ENCODE measurements around the gene LIG4. TPM values are rescaled to one million over a fixed set of nuclear protein-coding genes. Genes with fewer than 3 reads are reported as not detected.
A peak's percentile ranks its signal among the peaks of the same experiment; 100 is the strongest.

The LIG4 gene
- total RNA-seq, 1 experiment from 2014 or later: 9.6 TPM

GRCh38 chr13:108226184-108226583, 10.8 kb upstream of the LIG4 start:
- Mint-ChIP-seq H3K9me3 (ENCODE audit: unreplicated experiment) (no peaks in the 10 kb centered on the region), H3K27ac (ENCODE audit: unreplicated experiment) (peak overlapping the region; percentile 31), H3K4me1 (ENCODE audit: low read depth, unreplicated experiment) (peaks cover 28% of the 10 kb centered on the region), H3K27me3 (ENCODE audit: insufficient read depth, unreplicated experiment) (no peaks in the 10 kb centered on the region), H3K36me3 (ENCODE audit: insufficient read depth, unreplicated experiment) (peaks cover 13% of the 10 kb centered on the region), H3K4me3 (ENCODE audit: unreplicated experiment) (peak overlapping the region; percentile 7)
- peak in 1 of 2 experiments; percentile 50 for DNase-seq
- CTCF ChIA-PET: no interaction called here
- TF ChIP-seq CTCF (IDR thresholded peaks at IDR 0.05; ENCODE audit: insufficient read depth in 1 of 2, low read depth in 1 of 2, low read length in 1 of 2, severe bottlenecking in 1 of 2, unreplicated experiment in 1 of 2): no peak
- BruUV-seq (replicated peaks): no TSS peak
- Histone ChIP-seq H3K4me1 (peaks cover 28% of the 10 kb centered on the region), H3K4me3 (ENCODE audit: low read depth, low read length) (no peak overlapping the region), H3K9me3 (no peaks in the 10 kb centered on the region), H3K27me3 (replicated peaks; ENCODE audit: control insufficient read depth, insufficient read depth, low read length) (no peaks in the 10 kb centered on the region), H3K36me3 (ENCODE audit: control insufficient read depth, insufficient read depth, low read length) (no peaks in the 10 kb centered on the region)
- POLR2A ChIA-PET: interaction anchor here (1.2 kb wide), 1 partner anchor 72 kb away, joined by 3 read pairs; no protein-coding TSS in a partner anchor
- intact Hi-C loops (cut with micrococcal nuclease; ENCODE audit: unreplicated experiment): loop anchor here (1.0 to 10.0 kb wide), 6 partner anchors 8 to 1021 kb away; partner anchors contain the start of gene ABHD13

GRCh38 chr13:108225440-108225839, 10.1 kb upstream of the LIG4 start:
- H3K4me3 ChIP-seq (ENCODE audit: low read depth, low read length): no peak overlapping the region
- peaks cover 28% of the 10 kb centered on the region for H3K4me1 Mint-ChIP-seq (ENCODE audit: low read depth, unreplicated experiment)
- no peak overlapping the region for H3K27ac Mint-ChIP-seq (ENCODE audit: unreplicated experiment)
- no peaks in the 10 kb centered on the region for H3K9me3 Mint-ChIP-seq (ENCODE audit: unreplicated experiment)
- no peak overlapping the region for H3K4me3 Mint-ChIP-seq (ENCODE audit: unreplicated experiment)
- H3K4me1 ChIP-seq: peaks cover 25% of the 10 kb centered on the region
- TF ChIP-seq CTCF (IDR thresholded peaks at IDR 0.05; ENCODE audit: insufficient read depth in 1 of 2, low read depth in 1 of 2, low read length in 1 of 2, severe bottlenecking in 1 of 2, unreplicated experiment in 1 of 2): no peak
- DNase-seq: no peak
- H3K27me3 ChIP-seq (replicated peaks; ENCODE audit: control insufficient read depth, insufficient read depth, low read length): no peaks in the 10 kb centered on the region
- intact Hi-C loops (cut with micrococcal nuclease; ENCODE audit: unreplicated experiment): loop anchor here (5.0 to 10.0 kb wide), 3 partner anchors 97 to 1021 kb away; no protein-coding TSS in a partner anchor
- H3K27me3 Mint-ChIP-seq (ENCODE audit: insufficient read depth, unreplicated experiment): no peaks in the 10 kb centered on the region
- BruUV-seq (replicated peaks): no TSS peak
- POLR2A ChIA-PET: interaction anchor here (1.2 kb wide), 1 partner anchor 71 kb away, joined by 3 read pairs; no protein-coding TSS in a partner anchor
- H3K36me3 ChIP-seq (ENCODE audit: control insufficient read depth, insufficient read depth, low read length): no peaks in the 10 kb centered on the region
- CTCF ChIA-PET: no interaction called here
- H3K36me3 Mint-ChIP-seq (ENCODE audit: insufficient read depth, unreplicated experiment): peaks cover 13% of the 10 kb centered on the region
- no peaks in the 10 kb centered on the region for H3K9me3 ChIP-seq

- DNase-seq: no peak
- intact Hi-C loops (cut with micrococcal nuclease; ENCODE audit: unreplicated experiment): loop anchor here (10.0 kb wide), 1 partner anchor 1019 kb away; no protein-coding TSS in a partner anchor
- Histone ChIP-seq H3K4me3 (ENCODE audit: low read depth, low read length) (no peak overlapping the region), H3K4me1 (peaks cover 28% of the 10 kb centered on the region), H3K36me3 (ENCODE audit: control insufficient read depth, insufficient read depth, low read length) (no peaks in the 10 kb centered on the region), H3K27me3 (replicated peaks; ENCODE audit: control insufficient read depth, insufficient read depth, low read length) (no peaks in the 10 kb centered on the region), H3K9me3 (no peaks in the 10 kb centered on the region)
- Mint-ChIP-seq H3K27ac (ENCODE audit: unreplicated experiment) (no peak overlapping the region), H3K9me3 (ENCODE audit: unreplicated experiment) (no peaks in the 10 kb centered on the region), H3K4me1 (ENCODE audit: low read depth, unreplicated experiment) (peaks cover 28% of the 10 kb centered on the region), H3K4me3 (ENCODE audit: unreplicated experiment) (no peak overlapping the region), H3K36me3 (ENCODE audit: insufficient read depth, unreplicated experiment) (no peaks in the 10 kb centered on the region), H3K27me3 (ENCODE audit: insufficient read depth, unreplicated experiment) (no peaks in the 10 kb centered on the region)
- ChIA-PET CTCF (interaction anchor here (0.5 kb wide), 1 partner anchor 532 kb away, joined by 3 read pairs; no protein-coding TSS in a partner anchor), POLR2A (no interaction called here)
- no peak for TF ChIP-seq CTCF (IDR thresholded peaks at IDR 0.05; ENCODE audit: insufficient read depth in 1 of 2, low read depth in 1 of 2, low read length in 1 of 2, severe bottlenecking in 1 of 2, unreplicated experiment in 1 of 2)
- BruUV-seq (replicated peaks): no TSS peak
Measured at GRCh38 chr13:108223687-108224503, 8.6 kb upstream of the LIG4 start.

All from Caco-2 (cell line).